Heart right ventricle (tissue), 16 donors: ENCODE data around the gene B3GALT4. TPM values are rescaled to one million over a fixed set of nuclear protein-coding genes. Genes with fewer than 3 reads are reported as not detected.
A peak's percentile ranks its signal among the peaks of the same experiment; 100 is the strongest.
"Not testable (repeated sequence)": the region's sequence is repeated elsewhere in the genome, so short reads cannot be mapped to it uniquely, and the experiment has no call there.

ENCODE experiments used
- ATAC-seq, 8 donors: fragments of 200-7000 bp; cut with Tn5 transposase; one replicate each; pipeline ENCODE4 v1.9.1; 2020; ENCODE audit warnings: mild to moderate bottlenecking in 8 of 8, moderate library complexity in 8 of 8, moderate number of reproducible peaks in 1 of 8
- DNase-seq, 2 donors: peaks; one replicate each; pipeline ENCODE4 v3.0.0-alpha.2; 2020
- H3K27ac ChIP-seq, 10 donors: fragments of 200-600 bp; sonication (generic) in 2 of 10; one replicate each; pipeline versions ENCODE4 v1.5.0 to v1.8.0; 2020 to 2022; ENCODE audit warnings: mild to moderate bottlenecking in 3 of 10
- H3K27me3 ChIP-seq, 7 donors: fragments of 200-600 bp; one replicate each; pipeline ENCODE4 v1.8.0; 2021 to 2022; ENCODE audit warnings: mild to moderate bottlenecking in 2 of 7
- H3K36me3 ChIP-seq, 9 donors: fragments of 200-600 bp; sonication (generic) in 1 of 9; one replicate each; pipeline versions ENCODE4 v1.5.0 to v1.8.0; 2020 to 2022; ENCODE audit warnings: mild to moderate bottlenecking in 2 of 9
- H3K4me1 ChIP-seq, 9 donors: fragments of 200-600 bp; sonication (generic) in 1 of 9; one replicate each; pipeline versions ENCODE4 v1.5.0 to v1.8.0; 2020 to 2022; ENCODE audit warnings: mild to moderate bottlenecking in 4 of 9
- H3K4me3 ChIP-seq, 10 donors: fragments of 200-600 bp; sonication (generic) in 2 of 10; one replicate each; pipeline versions ENCODE4 v1.5.0 to v1.8.0; 2020 to 2022; ENCODE audit warnings: mild to moderate bottlenecking in 7 of 10, moderate library complexity in 2 of 10
- H3K9me3 ChIP-seq, 11 donors: fragments of 200-600 bp in 10 of 11; sonication (generic) in 2 of 11; one replicate each; pipeline versions ENCODE4 v1.5.0 to v1.8.0; 2013 to 2022; ENCODE audit warnings: mild to moderate bottlenecking in 2 of 11, control low read depth in 1 of 11, moderate library complexity in 1 of 11
- CTCF ChIP-seq, 9 donors: fragments of 200-600 bp; sonication (generic) in 2 of 9; IDR thresholded peaks; one replicate each; pipeline versions ENCODE4 v1.5.0 to v1.8.0; 2021 to 2022; ENCODE audit warnings: antibody characterized with exemption in 9 of 9, mild to moderate bottlenecking in 5 of 9, moderate library complexity in 1 of 9
- WGBS, 2 donors: extraction: QIAGEN DNeasy Blood & Tissue Kit; methylation state at CpG; one replicate each; pipeline ENCODE4 v1.1.7; 2013; ENCODE audit warnings: inconsistent platforms in 1 of 2; 5-methylcytosine and 5-hydroxymethylcytosine counted together
- intact Hi-C, 10 donors: fragments of 100-400 bp; cut with DNase I; formaldehyde crosslinking; loops; one replicate each; pipeline versions ENCODE4 v1.11.1 to v1.14.2; 2022
- polyA plus RNA-seq, 2 donors: library from polyadenylated mRNA; stranded (reverse); fragments of 200-250 nt; gene quantifications; one replicate each; pipeline ENCODE4 v1.2.3, GENCODE V29; 2013
- total RNA-seq, 10 donors: library from RNA; stranded (reverse); fragmentation: NEBNext Ultra II Directional in 3 of 10; extraction: Animal tissue kit (Norgen Biotek cat#: 25700) in 3 of 10; gene quantifications; one replicate each; pipeline versions ENCODE4 v1.2.1 to v1.2.4, GENCODE V29; 2021 to 2023
- donor health status: Arrhythmogenic right ventricular cardiomyopathy.
- donor health status: ischemic (EF 13 %, LVEDD 7.1; RV severe dilation, severe dysfunction).
- donor health status: healthy with polysubstance abuse.
- donor health status: DM: no; HTN: yes; CAD: no.
- donor health status: DM: no; HTN: no; CAD: no.
- donor health status: ischemic (EF 25% LVEDD 6.9; RV normal size, moderate dysfunction).
- donor health status: ischemic (EF 25% LVEDD 5.7; RV mildly dilated, moderate dysfunction).
- donor health status: healthy.
- donor health status: DM: yes; HTN: yes; CAD: no.
- donor health status: Ischemic cardiomyopathy.
- donor health status: ischemic (EF 35%, LVEDD 5.7; RV mildly dilated, moderate dysfunction).
- donor health status: nonischemic (EF 11% LVEDD 7.7; RV severe dilation, severe dysfunction).
- donor health status: DM: yes; HTN: yes; CAD: no.
- donor health status: PGD.
- donor health status: ischemic (EF 29% LVEDD 5.4; RV normal size, mild dysfunction).
- donor health status: nonischemic (EF 23%, LVEDD 6.1; RV moderate dilation, normal function).

The B3GALT4 gene
- total and polyA plus RNA-seq, 12 donors: 5.3 to 12.2 (median 8.0) TPM

- H3K36me3 ChIP-seq: peaks cover 0 to 96% (median 32%) of the 10 kb centered on the region in 9 donors
- WGBS, 2 donors: 93 to 94% methylated on average over 5 of the region's 5 CpGs
Observed at GRCh38 chr6:33259032-33259431, 17.9 kb upstream of the B3GALT4 start.

GRCh38 chr6:33262490-33262889 lies 14.4 kb upstream of the B3GALT4 start:
- 97% methylated on average over 3 of the region's 3 CpGs for WGBS, 2 donors
- H3K4me1 ChIP-seq, H3K27ac ChIP-seq, ATAC-seq, H3K9me3 ChIP-seq, DNase-seq, H3K27me3 ChIP-seq, intact Hi-C loops, H3K4me3 ChIP-seq: not testable (repeated sequence)
- H3K36me3 ChIP-seq: peaks cover 0 to 99% (median 62%) of the 10 kb centered on the region in 9 donors

More at GRCh38 chr6:33259032-33259431, 17.9 kb upstream of the B3GALT4 start:
- Histone ChIP-seq H3K27me3 (no peaks in the 10 kb centered on the region), H3K9me3 (peaks cover 0 to 7% (median 0%) of the 10 kb centered on the region in 11 donors), H3K4me3 (no peak overlapping the region), H3K27ac (no peak overlapping the region), H3K4me1 (no peaks in the 10 kb centered on the region)
- intact Hi-C loops: no loop called here
- no peak for DNase-seq
- ATAC-seq: no peak
- TF ChIP-seq CTCF (IDR thresholded peaks at IDR 0.05): no peak

DNA sequence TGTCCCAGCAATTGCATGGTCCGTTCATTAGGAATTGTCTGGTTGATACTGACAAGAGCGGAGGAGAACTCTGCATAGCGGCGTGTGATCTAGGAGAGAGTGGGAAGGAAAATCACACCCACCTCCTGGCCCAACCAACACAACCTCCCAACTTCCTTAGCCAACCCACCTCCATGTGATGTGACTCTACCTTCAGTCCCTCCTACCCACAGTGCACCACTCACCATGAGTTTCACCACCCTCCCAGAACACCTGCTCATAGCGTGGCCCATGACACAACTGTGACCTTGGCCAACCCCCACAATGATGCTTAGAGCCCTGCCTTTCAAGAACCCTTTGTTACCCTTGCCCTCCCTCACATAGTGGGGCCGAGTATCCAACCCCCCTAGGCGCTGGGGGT lies 12.9 kb upstream of the B3GALT4 start:
- Histone ChIP-seq H3K27me3 (no peaks in the 10 kb centered on the region), H3K4me3 (no peak overlapping the region), H3K36me3 (peaks cover 0 to 100% (median 77%) of the 10 kb centered on the region in 9 donors), H3K4me1 (no peaks in the 10 kb centered on the region), H3K9me3 (no peaks in the 10 kb centered on the region), H3K27ac (no peak overlapping the region)
- DNase-seq (no peak), ATAC-seq (peak in 2 of 8 donors; percentile 16 to 26)
- intact Hi-C loops: no loop called here
- 86% methylated on average over 7 of the region's 7 CpGs for WGBS, 2 donors
- no peak for TF ChIP-seq CTCF (IDR thresholded peaks at IDR 0.05)

- peak overlapping the region; percentile 60 to 88 (median 78) for H3K4me3 ChIP-seq
- peaks cover 8 to 56% (median 47%) of the 10 kb centered on the region in 9 donors for H3K4me1 ChIP-seq
- peaks cover 0 to 75% (median 50%) of the 10 kb centered on the region in 9 donors for H3K36me3 ChIP-seq
- intact Hi-C loops: loop anchor here in 1 of 10 donors (1.0 kb wide), 1 partner anchor 28 kb away; no protein-coding TSS in a partner anchor
- 1 to 3% methylated on average over 7 of the region's 7 CpGs for WGBS, 2 donors
- peak overlapping the region; percentile 87 to 98 (median 93) for H3K27ac ChIP-seq
- no peaks in the 10 kb centered on the region for H3K27me3 ChIP-seq
- DNase-seq: no peak
- peak in 6 of 8 donors; percentile 1 to 33 (median 25) for ATAC-seq
- H3K9me3 ChIP-seq: no peaks in the 10 kb centered on the region
- TF ChIP-seq CTCF (IDR thresholded peaks at IDR 0.05): no peak
Observed at GRCh38 chr6:33271117-33271467, 5.8 kb upstream of the B3GALT4 start.
